NCI-H510A (cell line): ENCODE measurements around the gene FOXR1.
"Not testable (repeated sequence)": the region's sequence is repeated elsewhere in the genome, so short reads cannot be mapped to it uniquely, and the experiment has no call there.

ENCODE experiments used
- DNase-seq: peaks from one replicate; lab custom pipeline; 2025; lab: John Stamatoyannopoulos, UW

FOXR1 gene

DNA sequence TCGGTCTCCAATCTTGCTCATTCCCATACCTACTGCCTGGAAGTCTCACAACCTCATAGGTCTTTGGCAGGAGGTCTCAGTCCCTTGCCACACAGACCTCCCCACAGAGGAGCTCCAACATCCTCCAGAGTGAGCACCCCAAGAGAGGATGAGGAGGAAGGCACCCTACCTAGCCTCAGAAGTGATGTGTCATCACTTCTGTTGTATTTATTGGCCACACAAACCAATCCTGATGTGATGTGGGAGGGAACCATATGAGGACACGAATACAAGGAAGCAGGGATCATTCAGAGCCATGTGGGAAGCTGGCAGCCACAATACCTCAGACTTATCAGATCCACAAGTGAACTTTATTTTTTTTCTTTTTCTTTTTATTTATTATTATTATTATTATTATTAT lies 24.5 kb upstream of the FOXR1 start:
- no peak for DNase-seq

DNA sequence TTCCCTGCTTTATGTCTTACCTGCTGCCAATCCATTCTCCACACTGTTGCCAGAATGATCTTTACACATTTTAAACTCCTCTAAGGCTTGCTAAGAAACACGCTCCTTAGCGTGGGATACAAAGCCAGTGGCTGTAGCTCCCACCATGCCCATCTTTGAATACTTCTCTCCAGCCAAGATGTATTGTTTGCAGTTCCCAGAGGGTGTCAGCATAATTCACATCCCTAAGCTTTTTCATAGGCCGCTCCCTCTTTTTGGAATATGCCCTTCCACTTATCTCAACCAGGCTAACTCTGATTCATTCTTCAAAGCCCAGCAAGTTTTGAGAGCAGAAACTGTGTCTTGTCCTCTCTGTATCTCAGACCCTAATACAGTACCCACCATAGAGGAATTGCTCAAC lies 23.6 kb upstream of the FOXR1 start:
- no peak for DNase-seq

- DNase-seq = peak; percentile 43
Measured at GRCh38 chr11:118953265-118953664, 18.3 kb upstream of the FOXR1 start.

DNA sequence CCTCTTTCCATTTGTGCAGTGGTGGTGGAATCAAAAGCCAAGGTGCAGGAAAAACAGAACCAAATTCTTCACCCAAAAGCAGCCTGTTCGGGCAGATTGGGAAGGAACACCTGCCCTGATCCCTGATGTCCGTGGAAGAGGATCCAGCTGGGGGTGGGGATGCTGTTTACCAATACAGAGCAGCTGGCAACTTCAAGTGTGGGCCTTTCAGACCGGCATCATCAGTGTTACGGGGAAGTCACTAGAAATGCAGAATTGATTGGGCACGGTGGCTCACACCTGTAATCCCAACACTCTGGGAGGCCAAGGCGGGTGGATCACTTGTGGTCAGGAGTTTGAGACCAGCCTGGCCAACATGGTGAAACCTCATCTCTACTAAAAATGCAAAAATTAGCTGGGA lies 17.6 kb upstream of the FOXR1 start:
- peak; percentile 16 for DNase-seq

DNA sequence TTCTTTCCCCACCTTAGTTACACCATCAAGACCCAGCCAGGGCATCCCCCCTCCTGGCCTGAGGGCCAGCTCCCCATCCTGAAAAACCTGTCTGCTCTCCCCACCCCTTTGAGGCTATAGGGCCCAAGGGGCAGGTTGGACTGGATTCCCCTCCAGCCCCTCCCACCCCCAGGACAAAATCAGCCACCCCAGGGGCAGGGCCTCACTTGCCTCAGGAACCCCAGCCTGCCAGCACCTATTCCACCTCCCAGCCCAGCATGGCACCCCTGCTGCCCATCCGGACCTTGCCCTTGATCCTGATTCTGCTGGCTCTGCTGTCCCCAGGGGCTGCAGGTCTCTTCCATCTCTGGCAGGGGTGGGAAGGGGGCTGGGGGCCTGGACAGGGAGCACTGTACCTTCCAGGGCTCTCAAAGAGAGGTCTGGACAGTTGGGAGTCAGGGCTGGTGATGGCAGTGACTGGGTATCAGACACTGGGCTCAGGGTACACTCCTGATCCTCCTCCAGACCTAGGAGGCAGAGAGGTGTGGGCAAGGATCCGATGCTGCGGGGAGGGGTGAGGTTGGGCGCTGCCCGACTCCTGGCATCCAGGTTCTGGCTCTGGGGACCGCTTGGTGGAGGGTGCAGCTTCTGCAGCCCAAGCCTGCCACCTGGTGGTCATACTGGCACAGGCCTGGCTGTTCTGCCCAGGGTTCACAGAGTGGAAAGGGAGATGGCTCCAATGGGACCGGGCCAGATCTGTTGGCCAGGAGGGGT lies 15.3 kb upstream of the FOXR1 start, which contains the start of gene UPK2:
UPK2 (plus strand) TSS at position 205 of the 753 bp plus-strand sequence; CDS start at position 258, 53 bp downstream.
- DNase-seq = peak; percentile 82

DNA sequence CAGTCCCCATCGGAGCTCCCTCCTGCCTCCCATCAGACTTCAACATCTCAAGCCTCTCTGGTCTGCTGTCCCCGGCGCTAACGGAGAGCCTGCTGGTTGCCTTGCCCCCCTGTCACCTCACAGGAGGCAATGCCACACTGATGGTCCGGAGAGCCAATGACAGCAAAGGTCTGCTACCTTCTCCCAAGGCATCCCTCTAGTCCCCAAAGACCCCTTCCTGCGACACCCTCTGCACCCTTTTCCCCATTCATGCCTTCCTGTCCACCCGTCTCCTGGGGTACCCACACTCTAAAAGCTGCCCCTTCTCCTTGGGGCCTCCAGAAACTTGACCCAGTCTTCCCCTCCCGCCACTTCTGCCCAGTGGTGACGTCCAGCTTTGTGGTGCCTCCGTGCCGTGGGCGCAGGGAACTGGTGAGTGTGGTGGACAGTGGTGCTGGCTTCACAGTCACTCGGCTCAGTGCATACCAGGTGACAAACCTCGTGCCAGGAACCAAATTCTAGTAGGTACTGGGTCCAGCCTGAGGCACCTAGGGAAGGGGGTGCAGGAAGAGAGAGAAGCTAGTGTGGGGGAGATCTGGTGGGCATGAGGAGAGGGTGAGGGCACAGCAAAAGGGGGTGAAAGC lies 14.6 kb upstream of the FOXR1 start:
- no peak for DNase-seq

GRCh38 chr11:118957549-118957948 lies 14.0 kb upstream of the FOXR1 start:
- no peak for DNase-seq

DNA sequence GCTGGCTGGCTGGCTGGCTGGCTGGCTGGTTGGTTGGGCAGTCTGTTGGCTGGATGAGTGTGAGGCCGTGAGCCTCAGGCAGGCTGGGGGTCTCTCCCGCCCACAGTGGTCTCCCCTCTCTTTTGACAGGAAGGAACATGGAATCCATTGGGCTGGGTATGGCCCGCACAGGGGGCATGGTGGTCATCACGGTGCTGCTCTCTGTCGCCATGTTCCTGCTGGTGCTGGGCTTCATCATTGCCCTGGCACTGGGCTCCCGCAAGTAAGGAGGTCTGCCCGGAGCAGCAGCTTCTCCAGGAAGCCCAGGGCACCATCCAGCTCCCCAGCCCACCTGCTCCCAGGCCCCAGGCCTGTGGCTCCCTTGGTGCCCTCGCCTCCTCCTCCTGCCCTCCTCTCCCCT lies 13.6 kb upstream of the FOXR1 start:
- no peak for DNase-seq

DNA sequence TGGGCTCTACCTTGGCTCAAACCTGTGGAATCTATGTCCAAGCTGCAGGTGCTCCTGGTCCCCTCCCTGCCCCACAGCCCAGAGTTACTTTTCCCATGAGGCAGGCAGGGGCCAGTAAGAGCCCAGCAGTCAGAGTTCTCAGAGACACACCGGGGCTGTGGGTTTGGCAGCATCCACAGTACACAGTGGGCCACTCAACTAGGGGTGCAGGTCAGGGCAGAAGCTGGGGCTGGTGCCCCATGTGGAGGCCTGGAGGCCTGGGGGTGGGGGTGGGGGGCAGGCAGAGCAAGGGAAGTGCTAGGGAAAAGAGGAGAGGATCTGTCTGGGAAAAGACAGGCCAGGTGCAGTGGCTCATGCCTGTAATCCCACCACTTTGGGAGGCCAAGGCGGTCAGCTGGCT lies 13.0 kb upstream of the FOXR1 start:
- no peak for DNase-seq

- DNase-seq = no peak
Measured at GRCh38 chr11:118961189-118961588, 10.4 kb upstream of the FOXR1 start.

- no peak for DNase-seq
Measured at GRCh38 chr11:118961591-118961990, 10.0 kb upstream of the FOXR1 start.

DNA sequence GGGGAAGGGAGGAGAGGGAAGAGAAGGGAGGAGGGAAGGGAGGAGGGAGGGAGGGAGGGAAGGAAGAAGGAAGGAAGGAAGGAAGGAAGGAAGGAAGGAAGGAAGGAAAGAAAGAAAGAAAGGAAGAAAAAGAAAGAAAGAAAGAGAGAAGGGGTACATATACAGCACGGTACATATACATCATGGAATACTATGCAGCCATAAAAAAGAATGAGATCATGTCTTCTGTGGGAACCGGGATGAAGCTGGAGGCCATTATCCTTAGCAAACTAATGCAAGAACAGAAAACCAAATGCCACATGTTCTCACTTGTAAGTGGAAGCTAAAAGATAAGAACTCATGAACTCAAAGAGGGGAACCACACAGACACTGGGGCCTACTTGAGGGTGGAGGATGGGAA lies 2.1 kb upstream of the FOXR1 start:
- DNase-seq = not testable (repeated sequence)

- DNase-seq = no peak
Measured at GRCh38 chr11:118973985-118974384, 2.4 kb downstream of the FOXR1 start.

GRCh38 chr11:118975771-118976709 lies 4.5 kb downstream of the FOXR1 start:
- DNase-seq = peak; percentile 27

- DNase-seq = no peak
Measured at GRCh38 chr11:118979434-118979833, 7.9 kb downstream of the FOXR1 start.

DNA sequence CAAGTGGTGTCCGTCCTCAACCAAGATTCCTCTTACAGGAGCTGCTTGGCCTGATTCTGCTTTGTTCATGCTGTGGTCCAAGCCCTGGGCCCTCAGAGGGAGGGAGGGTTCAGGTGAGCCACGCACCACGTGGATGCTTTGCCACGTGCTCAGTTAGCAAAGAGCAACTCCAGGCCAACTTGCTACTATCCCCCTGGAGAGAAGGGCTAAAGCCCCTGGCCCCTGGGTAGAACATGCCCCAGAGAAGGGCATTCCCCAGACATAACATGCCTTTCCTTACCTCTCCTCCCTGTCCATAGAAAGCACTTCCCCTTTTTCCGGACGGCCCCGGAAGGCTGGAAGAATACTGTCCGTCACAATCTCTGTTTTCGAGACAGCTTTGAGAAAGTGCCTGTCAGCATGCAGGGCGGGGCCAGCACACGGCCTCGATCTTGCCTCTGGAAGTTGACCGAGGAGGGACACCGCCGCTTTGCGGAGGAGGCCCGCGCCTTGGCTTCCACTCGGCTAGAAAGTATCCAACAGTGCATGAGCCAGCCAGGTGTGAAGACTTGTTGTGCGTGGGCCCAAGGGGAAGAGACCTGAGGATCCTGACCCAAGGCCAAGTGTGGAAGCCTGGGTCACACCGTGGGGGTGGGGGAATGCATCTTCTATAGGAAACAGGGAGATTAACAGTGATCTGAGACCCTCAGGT lies 8.8 kb downstream of the FOXR1 start:
- no peak for DNase-seq

DNA sequence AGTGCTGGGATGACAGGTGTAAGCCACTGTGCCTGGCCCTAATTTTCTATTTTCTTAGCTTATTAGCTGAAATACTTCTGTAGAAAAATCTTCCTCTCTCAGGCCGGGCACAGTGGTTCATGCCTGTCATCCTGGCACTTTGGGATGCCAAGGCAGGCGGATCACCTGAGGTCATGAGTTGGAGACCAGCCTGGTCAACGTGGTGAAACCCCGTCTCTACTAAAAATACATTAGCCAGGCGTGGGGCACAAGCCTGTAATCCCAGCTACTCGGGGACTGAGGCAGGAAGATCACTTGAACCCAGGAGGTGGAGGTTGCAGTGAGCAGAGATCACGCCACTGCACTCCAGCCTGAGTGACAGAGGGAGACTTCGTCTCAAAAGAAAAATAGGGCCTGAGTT lies 12.8 kb downstream of the FOXR1 start:
- not testable (repeated sequence) for DNase-seq

GRCh38 chr11:118984825-118985224 lies 13.3 kb downstream of the FOXR1 start:
- DNase-seq = no peak

DNA sequence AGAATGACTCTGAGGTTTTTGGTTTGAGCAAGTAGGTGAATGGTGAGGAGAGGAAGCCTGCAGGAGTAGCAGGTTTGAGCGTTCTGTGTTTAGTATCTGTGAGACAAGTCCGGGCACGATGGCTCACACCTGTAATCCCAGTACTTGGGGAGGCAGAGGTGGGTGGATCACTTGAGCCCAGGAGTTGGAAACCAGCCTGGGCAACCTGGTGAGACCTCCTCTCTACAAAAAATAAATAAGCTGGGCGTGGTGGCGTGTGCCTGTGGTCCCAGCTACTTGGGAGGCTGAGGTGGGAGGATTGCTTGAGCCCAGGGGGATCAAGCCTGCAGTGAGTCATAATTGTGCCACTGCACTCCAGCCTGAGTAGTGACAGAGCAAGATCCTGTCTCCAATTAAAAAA lies 16.7 kb downstream of the FOXR1 start:
- peak; percentile 72 for DNase-seq

GRCh38 chr11:118991486-118992038 lies 20.0 kb downstream of the FOXR1 start:
- DNase-seq = not testable (repeated sequence)

DNA sequence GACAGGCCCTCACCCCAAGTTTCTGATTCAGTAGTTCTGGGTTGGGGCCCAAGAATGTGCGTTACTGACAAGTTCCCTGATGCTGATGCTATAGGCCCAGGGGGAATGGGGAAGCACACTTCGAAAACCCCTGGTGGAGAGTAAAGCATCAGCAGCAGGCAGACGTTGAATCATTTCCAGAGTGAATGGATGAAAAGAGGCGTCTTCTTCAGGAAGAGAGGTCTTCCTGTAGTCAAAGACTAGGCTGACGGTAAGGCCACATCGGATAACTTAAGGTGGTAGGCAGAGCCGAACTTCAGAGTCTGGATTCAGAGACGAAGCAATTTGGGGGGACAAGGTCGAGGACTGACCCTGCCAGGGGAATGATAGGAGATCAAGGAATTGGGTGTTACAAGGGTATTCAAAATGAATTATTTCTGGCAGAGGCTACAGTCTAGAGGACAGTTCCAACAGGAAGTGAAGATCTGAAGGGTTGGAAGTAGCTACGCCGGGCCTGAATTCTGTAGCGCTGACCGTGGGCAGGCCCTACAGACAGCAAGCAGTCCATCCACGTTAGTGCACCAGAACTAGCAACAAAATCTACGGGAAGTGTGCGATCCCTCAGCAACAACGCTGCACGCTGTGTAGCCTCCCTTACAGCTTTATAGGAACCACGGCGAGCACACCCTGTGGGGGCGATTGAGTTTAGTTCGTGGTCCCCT lies 25.5 kb downstream of the FOXR1 start:
- DNase-seq = no peak
